Umbilical cord (tissue), 2 donors: ENCODE results near the gene TTC34. TPM values are rescaled to one million over a fixed set of nuclear protein-coding genes. Genes with fewer than 3 reads are reported as not detected.
"Not testable (repeated sequence)": the region's sequence is repeated elsewhere in the genome, so short reads cannot be mapped to it uniquely, and the experiment has no call there.

Experiments used
- DNase-seq: peaks from one replicate; pipeline ENCODE4 v3.0.0-alpha.2; 2015; ENCODE audit warnings: low spot score
- total RNA-seq: library from RNA; depleted of rRNA; stranded (reverse); fragments of >200 nt; gene quantifications from one replicate; pipeline ENCODE4 v1.2.3, GENCODE V29; 2014; ENCODE audit warnings: low replicate concordance; ENCODE audit not compliant: insufficient read depth

Gene TTC34
- total RNA-seq, 1 donor from 2014 or later: under 0.01 TPM

GRCh38 chr1:2684878-2685277, 116.6 kb downstream of the TTC34 start:
- not testable (repeated sequence) for DNase-seq

GRCh38 chr1:2684000-2684399, 117.5 kb downstream of the TTC34 start:
- not testable (repeated sequence) for DNase-seq

GRCh38 chr1:2683321-2683741, 118.2 kb downstream of the TTC34 start:
- not testable (repeated sequence) for DNase-seq

GRCh38 chr1:2682879-2683278, 118.6 kb downstream of the TTC34 start:
- DNase-seq: not testable (repeated sequence)

- not testable (repeated sequence) for DNase-seq
Observed at GRCh38 chr1:2676726-2677125, 124.8 kb downstream of the TTC34 start.

GRCh38 chr1:2671656-2672055, 129.8 kb downstream of the TTC34 start:
- DNase-seq: not testable (repeated sequence)

- not testable (repeated sequence) for DNase-seq
Observed at GRCh38 chr1:2659806-2660205, 141.7 kb downstream of the TTC34 start.

- not testable (repeated sequence) for DNase-seq
Observed at GRCh38 chr1:2657909-2658308, 143.6 kb downstream of the TTC34 start.

GRCh38 chr1:2657124-2657523, 144.4 kb downstream of the TTC34 start:
- not testable (repeated sequence) for DNase-seq

- not testable (repeated sequence) for DNase-seq
Observed at GRCh38 chr1:2655598-2656434, 145.7 kb downstream of the TTC34 start.

- not testable (repeated sequence) for DNase-seq
Observed at GRCh38 chr1:2654443-2654948, 147.0 kb downstream of the TTC34 start.

GRCh38 chr1:2653741-2654442, 147.6 kb downstream of the TTC34 start:
- not testable (repeated sequence) for DNase-seq

- DNase-seq: not testable (repeated sequence)
Observed at GRCh38 chr1:2652926-2653571, 148.4 kb downstream of the TTC34 start.

GRCh38 chr1:2652152-2652925, 149.2 kb downstream of the TTC34 start:
- not testable (repeated sequence) for DNase-seq

- no peak for DNase-seq
Observed at GRCh38 chr1:2650967-2651645, 150.4 kb downstream of the TTC34 start.

- DNase-seq: no peak
Observed at GRCh38 chr1:2646837-2647236, 154.7 kb downstream of the TTC34 start.

GRCh38 chr1:2645776-2646175, 155.7 kb downstream of the TTC34 start:
- no peak for DNase-seq

- DNase-seq: no peak
Observed at GRCh38 chr1:2645143-2645542, 156.3 kb downstream of the TTC34 start.

GRCh38 chr1:2644591-2645101, 156.8 kb downstream of the TTC34 start:
- no peak for DNase-seq

- DNase-seq: no peak
Observed at GRCh38 chr1:2644171-2644570, 157.3 kb downstream of the TTC34 start.
